Neuronal stem cell (in vitro differentiated cells): Measurements from ENCODE around the gene TMEM132C.

Experiments used
- DNase-seq: peaks from one replicate; pipeline ENCODE4 v3.0.0-alpha.2; 2013; ENCODE audit warnings: low spot score
- H2AFZ ChIP-seq: one replicate; pipeline ENCODE4 v1.6.1; 2013; ENCODE audit warnings: mild to moderate bottlenecking, low read length, inconsistent platforms
- H2AK5ac ChIP-seq: 2 replicates; pipeline ENCODE4 v1.6.1; 2013; ENCODE audit warnings: low read depth, mild to moderate bottlenecking, inconsistent platforms, low read length, moderate library complexity, mixed read lengths
- H2BK120ac ChIP-seq: 2 replicates; pipeline ENCODE4 v1.6.1; 2013; ENCODE audit warnings: low read depth, mild to moderate bottlenecking, inconsistent platforms, low read length, moderate library complexity, mixed read lengths
- H2BK12ac ChIP-seq: one replicate; pipeline ENCODE4 v1.6.1; 2013; ENCODE audit warnings: low read length, inconsistent platforms
- H2BK15ac ChIP-seq: 2 replicates; pipeline ENCODE4 v1.6.1; 2013; ENCODE audit warnings: mild to moderate bottlenecking, low read length, inconsistent platforms, mixed read lengths
- H2BK5ac ChIP-seq: one replicate; pipeline ENCODE4 v1.6.1; 2013; ENCODE audit warnings: inconsistent platforms, mild to moderate bottlenecking, low read length, moderate library complexity
- H3K14ac ChIP-seq: one replicate; pipeline ENCODE4 v1.6.1; 2013; ENCODE audit warnings: low read length, inconsistent platforms
- H3K18ac ChIP-seq: 2 replicates; pipeline ENCODE4 v1.6.1; 2013; ENCODE audit warnings: low read length, inconsistent platforms
- H3K23ac ChIP-seq: 2 replicates; pipeline ENCODE4 v1.6.1; 2013; ENCODE audit warnings: low read depth, mild to moderate bottlenecking, mixed read lengths, low read length, inconsistent platforms; ENCODE audit not compliant: poor library complexity
- H3K27ac ChIP-seq: replicated peaks from 3 replicates; pipeline ENCODE4 v1.5.1; 2013; ENCODE audit warnings: low read length, inconsistent platforms
- H3K27me3 ChIP-seq, 3 experiments: 2 replicates each; pipeline ENCODE4 v1.6.1; 2013; ENCODE audit warnings: low read length in 3 of 3, mild to moderate bottlenecking in 2 of 3, inconsistent platforms in 1 of 3, low read depth in 1 of 3, mixed read lengths in 1 of 3, moderate library complexity in 1 of 3; ENCODE audit not compliant: control insufficient read depth in 3 of 3, insufficient read depth in 3 of 3
- H3K36me3 ChIP-seq, 2 donors: replicated peaks in 1 of 2; 2 replicates each; pipeline ENCODE4 v1.6.1; 2013; ENCODE audit warnings: low read length in 2 of 2; ENCODE audit not compliant: control insufficient read depth in 2 of 2, insufficient read depth in 2 of 2
- H3K4ac ChIP-seq: 2 replicates; pipeline ENCODE4 v1.6.1; 2013; ENCODE audit warnings: inconsistent platforms, mild to moderate bottlenecking, low read length, moderate library complexity
- H3K4me1 ChIP-seq, 2 donors: 1 replicate in 1 of 2; 2 replicates in 1 of 2; pipeline ENCODE4 v1.6.1; 2013; ENCODE audit warnings: low read length in 2 of 2, low read depth in 1 of 2; ENCODE audit not compliant: control insufficient read depth in 2 of 2, insufficient read depth in 1 of 2
- H3K4me2 ChIP-seq: one replicate; pipeline ENCODE4 v1.6.1; 2013; ENCODE audit warnings: mild to moderate bottlenecking, low read length, inconsistent platforms; ENCODE audit not compliant: insufficient read depth, poor library complexity, severe bottlenecking
- H3K4me3 ChIP-seq, 2 donors: 2 replicates each; pipeline ENCODE4 v1.5.1; 2013; ENCODE audit warnings: low read length in 2 of 2, mild to moderate bottlenecking in 2 of 2, inconsistent platforms in 1 of 2, moderate library complexity in 1 of 2
- H3K79me1 ChIP-seq: one replicate; pipeline ENCODE4 v1.6.1; 2013; ENCODE audit warnings: low read depth, mild to moderate bottlenecking, inconsistent platforms, low read length, moderate library complexity
- H3K9ac ChIP-seq: one replicate; pipeline ENCODE4 v1.6.1; 2013; ENCODE audit warnings: mild to moderate bottlenecking, low read depth, low read length, inconsistent platforms; ENCODE audit not compliant: poor library complexity
- H3K9me3 ChIP-seq, 2 donors: replicated peaks in 1 of 2; 2 replicates each; pipeline versions ENCODE3 to v1.6.1; 2013; ENCODE audit warnings: low read length in 2 of 2, mild to moderate bottlenecking in 2 of 2, inconsistent platforms in 1 of 2, low read depth in 1 of 2, mixed read lengths in 1 of 2, moderate library complexity in 1 of 2; ENCODE audit not compliant: control insufficient read depth in 2 of 2, insufficient read depth in 1 of 2
- H4K8ac ChIP-seq: one replicate; pipeline ENCODE4 v1.6.1; 2013; ENCODE audit warnings: low read depth, mild to moderate bottlenecking, inconsistent platforms, low read length, moderate library complexity
- H4K91ac ChIP-seq: one replicate; pipeline ENCODE4 v1.6.1; 2013; ENCODE audit warnings: low read length, low read depth, mild to moderate bottlenecking, inconsistent platforms; ENCODE audit not compliant: poor library complexity
- WGBS, 2 donors: extraction: QIAGEN DNeasy Blood & Tissue Kit; methylation state at CpG; one replicate each; pipeline ENCODE4 v1.1.7; 2013; ENCODE audit warnings: missing lambda C conversion rate in 2 of 2, mixed read lengths in 1 of 2; ENCODE audit not compliant: insufficient read length in 2 of 2, insufficient replicate concordance in 1 of 2; ENCODE audit errors: extremely low coverage in 2 of 2; 5-methylcytosine and 5-hydroxymethylcytosine counted together

The TMEM132C gene

DNA sequence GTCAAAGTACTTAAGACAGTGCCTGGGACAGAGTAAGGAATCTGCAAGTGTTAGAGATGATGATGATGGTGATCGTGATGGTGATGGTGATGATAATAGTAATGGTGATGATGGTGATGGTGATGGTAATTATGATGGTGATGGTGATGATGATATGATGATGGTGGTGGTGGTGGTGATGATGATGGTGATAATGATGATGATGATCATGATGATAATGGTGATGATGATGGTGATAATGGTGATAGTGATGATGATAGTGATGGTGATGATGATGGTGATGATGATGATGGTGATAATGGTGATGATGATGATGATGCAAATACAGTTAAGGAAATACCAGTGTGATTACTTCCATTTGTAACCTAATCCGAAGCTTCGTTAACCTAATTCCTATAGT lies 5.2 kb upstream of the TMEM132C start:
- DNase-seq: no peak
- Histone ChIP-seq H3K23ac (no peak overlapping the region), H2AK5ac (no peak overlapping the region), H4K91ac (no peak overlapping the region), H3K36me3 (no peaks in the 10 kb centered on the region), H3K79me1 (no peaks in the 10 kb centered on the region), H4K8ac (no peak overlapping the region), H3K4me1 (peaks cover 2 to 8% of the 10 kb centered on the region in 2 donors), H2BK15ac (no peak overlapping the region), H3K14ac (no peak overlapping the region), H3K4me3 (no peak overlapping the region), H2BK120ac (no peak overlapping the region), H3K9me3 (peaks cover 2 to 8% of the 10 kb centered on the region in 2 donors), H3K27me3 (peaks cover 0 to 20% (median 5%) of the 10 kb centered on the region in 3 experiments), H3K4ac (no peak overlapping the region), H3K27ac (no peak overlapping the region), H2AFZ (no peak overlapping the region), H2BK5ac (no peak overlapping the region), H3K4me2 (no peak overlapping the region), H3K9ac (no peak overlapping the region), H2BK12ac (no peak overlapping the region), H3K18ac (no peak overlapping the region)
- WGBS, 2 donors: 100% methylated on average over 1 of the region's 3 CpGs; no CpG with 5 or more reads in 1 of the 2 donors

DNA sequence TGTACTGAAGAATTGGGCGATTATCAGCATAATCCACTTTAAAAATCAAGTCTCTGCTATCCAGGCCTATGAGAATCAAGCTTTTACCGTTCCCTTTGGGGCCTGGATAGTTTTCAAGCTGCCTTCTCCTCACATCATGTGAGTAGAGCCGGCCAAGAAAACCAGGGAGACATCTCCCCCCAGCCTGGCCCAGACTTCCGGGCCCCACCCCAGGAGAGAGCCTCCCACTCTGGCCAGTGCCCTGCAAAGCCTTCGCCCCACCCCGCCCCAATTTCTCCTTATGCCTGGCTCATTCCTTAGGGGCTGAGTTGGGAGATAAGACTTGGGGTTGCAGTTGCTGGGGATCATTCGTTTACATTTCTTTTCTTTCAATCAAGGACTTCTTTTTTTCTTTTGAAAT lies 1.4 kb upstream of the TMEM132C start:
- Histone ChIP-seq H3K79me1 (no peaks in the 10 kb centered on the region), H3K9ac (no peak overlapping the region), H2BK120ac (no peak overlapping the region), H3K9me3 (peaks cover 2 to 8% of the 10 kb centered on the region in 2 donors), H3K27ac (no peak overlapping the region), H3K4me2 (no peak overlapping the region), H2BK15ac (no peak overlapping the region), H3K14ac (no peak overlapping the region), H3K4ac (no peak overlapping the region), H3K23ac (no peak overlapping the region), H3K4me1 (peaks cover 10 to 15% of the 10 kb centered on the region in 2 donors), H2BK12ac (no peak overlapping the region), H2BK5ac (no peak overlapping the region), H3K36me3 (no peaks in the 10 kb centered on the region), H3K4me3 (no peak overlapping the region), H2AFZ (peak overlapping the region; percentile 65), H3K27me3 (peaks cover 0 to 54% (median 19%) of the 10 kb centered on the region in 3 experiments), H4K91ac (no peak overlapping the region), H3K18ac (no peak overlapping the region), H4K8ac (no peak overlapping the region), H2AK5ac (no peak overlapping the region)
- DNase-seq: no peak
- WGBS, 2 donors: no CpG with 5 or more reads among the region's 7 CpGs

DNA sequence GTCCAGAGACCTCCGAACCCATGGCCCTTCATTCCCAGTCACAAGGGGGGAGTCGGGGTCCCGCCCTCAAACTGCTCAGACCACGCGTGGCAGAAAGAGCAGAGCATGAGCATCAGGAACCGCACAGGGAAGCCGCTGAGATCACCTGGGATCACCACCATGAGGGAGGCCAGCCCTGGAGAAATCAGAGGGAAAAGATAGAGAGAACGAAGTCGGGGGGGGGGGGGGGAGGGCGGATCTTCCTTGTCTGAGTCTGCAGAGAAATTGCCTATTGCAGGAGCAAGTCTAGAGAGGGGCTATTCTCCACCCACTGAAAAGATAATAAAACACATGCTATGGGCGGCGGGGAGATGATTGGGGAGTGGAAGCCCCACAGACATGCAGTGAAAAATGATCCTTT lies 884 bp upstream of the TMEM132C start:
- Histone ChIP-seq H3K9ac (no peak overlapping the region), H2BK5ac (no peak overlapping the region), H2AFZ (peak overlapping the region; percentile 93), H3K27ac (no peak overlapping the region), H3K27me3 (peaks cover 0 to 54% (median 19%) of the 10 kb centered on the region in 3 experiments), H4K91ac (no peak overlapping the region), H3K4me2 (no peak overlapping the region), H3K23ac (no peak overlapping the region), H3K79me1 (no peaks in the 10 kb centered on the region), H3K4me1 (peaks cover 10 to 15% of the 10 kb centered on the region in 2 donors), H3K4me3 (peak overlapping the region in 1 of 2 donors; percentile 97), H2BK120ac (no peak overlapping the region), H3K14ac (no peak overlapping the region), H2BK12ac (no peak overlapping the region), H3K18ac (no peak overlapping the region), H3K9me3 (peaks cover 2 to 8% of the 10 kb centered on the region in 2 donors), H4K8ac (no peak overlapping the region), H2BK15ac (no peak overlapping the region), H2AK5ac (no peak overlapping the region), H3K36me3 (no peaks in the 10 kb centered on the region), H3K4ac (no peak overlapping the region)
- no CpG with 5 or more reads among the region's 12 CpGs for WGBS, 2 donors
- no peak for DNase-seq

DNA sequence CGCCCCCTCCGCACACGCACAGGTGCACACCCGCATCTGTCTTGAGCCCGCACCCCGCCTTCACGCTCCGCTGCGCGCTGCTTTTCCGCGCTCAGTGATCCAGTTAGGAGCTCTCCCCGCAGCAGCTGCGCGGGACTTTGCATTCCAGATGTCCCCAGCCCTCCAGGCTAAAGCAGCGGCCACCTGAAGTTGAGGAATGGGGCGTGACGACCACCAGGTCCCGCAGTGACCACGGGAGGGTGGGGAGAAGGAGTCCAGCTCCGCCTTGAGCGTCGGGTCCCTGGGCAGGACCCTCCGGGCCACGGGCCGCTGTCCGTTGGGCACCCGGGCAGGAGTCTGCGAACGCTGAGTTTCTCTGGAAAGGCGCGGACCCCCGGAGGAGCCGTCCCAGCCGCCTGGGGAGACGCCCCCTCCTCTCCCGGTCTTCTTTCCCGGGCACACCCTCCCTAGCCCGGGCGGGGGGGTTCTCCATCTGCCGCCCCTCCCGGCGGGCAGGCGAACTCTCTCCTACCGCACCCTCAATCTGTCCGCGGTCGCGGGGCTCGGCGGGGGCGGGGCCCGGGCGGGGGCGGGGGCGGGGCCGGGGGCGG lies 334 bp upstream of the TMEM132C start:
- H2AK5ac ChIP-seq: no peak overlapping the region
- peak overlapping the region; percentile 93 for H2AFZ ChIP-seq
- peaks cover 2 to 8% of the 10 kb centered on the region in 2 donors for H3K9me3 ChIP-seq
- H2BK5ac ChIP-seq: no peak overlapping the region
- H2BK15ac ChIP-seq: no peak overlapping the region
- H2BK12ac ChIP-seq: no peak overlapping the region
- H3K23ac ChIP-seq: no peak overlapping the region
- no peaks in the 10 kb centered on the region for H3K79me1 ChIP-seq
- H3K4me2 ChIP-seq: peak overlapping the region; percentile 76
- H3K14ac ChIP-seq: no peak overlapping the region
- no peak for DNase-seq
- H4K91ac ChIP-seq: no peak overlapping the region
- no peak overlapping the region for H3K27ac ChIP-seq
- no peak overlapping the region for H3K18ac ChIP-seq
- peak overlapping the region; percentile 75 to 97 for H3K4me3 ChIP-seq
- H4K8ac ChIP-seq: no peak overlapping the region
- no peak overlapping the region for H3K4ac ChIP-seq
- no peaks in the 10 kb centered on the region for H3K36me3 ChIP-seq
- H3K27me3 ChIP-seq: peaks cover 0 to 54% (median 19%) of the 10 kb centered on the region in 3 experiments
- WGBS, 2 donors: no CpG with 5 or more reads among the region's 58 CpGs
- no peak overlapping the region for H2BK120ac ChIP-seq
- H3K9ac ChIP-seq: no peak overlapping the region
- H3K4me1 ChIP-seq: peaks cover 10 to 15% of the 10 kb centered on the region in 2 donors
